Lower lobe of right lung (tissue), 2 donors: ENCODE measurements around the gene NRARP. TPM values are rescaled to one million over a fixed set of nuclear protein-coding genes. Genes with fewer than 3 reads are reported as not detected.
"Not testable (repeated sequence)": the region's sequence is repeated elsewhere in the genome, so short reads cannot be mapped to it uniquely, and the experiment has no call there.

Experiments used
- ATAC-seq, 2 donors: fragments of 200-7000 bp; cut with Tn5 transposase; one replicate each; pipeline ENCODE4 v1.9.1; 2020 to 2022; ENCODE audit warnings: mild to moderate bottlenecking in 2 of 2, moderate library complexity in 2 of 2
- DNase-seq: peaks from one replicate; pipeline ENCODE4 v3.0.0-alpha.2; 2020
- H3K27ac ChIP-seq: fragments of 200-600 bp; one replicate; pipeline ENCODE4 v1.8.0; 2022
- H3K27me3 ChIP-seq: fragments of 200-600 bp; one replicate; pipeline ENCODE4 v1.8.0; 2022; ENCODE audit warnings: low read depth
- H3K36me3 ChIP-seq: fragments of 200-600 bp; one replicate; pipeline ENCODE4 v1.8.0; 2022; ENCODE audit warnings: mild to moderate bottlenecking
- H3K4me1 ChIP-seq: fragments of 200-600 bp; one replicate; pipeline ENCODE4 v1.8.0; 2022
- H3K4me3 ChIP-seq: fragments of 200-600 bp; one replicate; pipeline ENCODE4 v1.8.0; 2022; ENCODE audit warnings: mild to moderate bottlenecking
- H3K9me3 ChIP-seq: fragments of 200-600 bp; one replicate; pipeline ENCODE4 v1.8.0; 2022
- intact Hi-C: fragments of 100-400 bp; cut with DNase I; formaldehyde crosslinking; loops from one replicate; pipeline ENCODE4 v1.11.0; 2022
- total RNA-seq: library from RNA; stranded (reverse); fragmentation: NEBNext Ultra II Directional; extraction: Animal tissue kit (Norgen Biotek cat#: 25700); gene quantifications from one replicate; pipeline ENCODE4 v1.2.1, GENCODE V29; 2021
- TF ChIP-seq, protein P1 (sequence below): fragments of 200-600 bp; IDR thresholded peaks from one replicate; pipeline ENCODE4 v1.8.0; 2022; ENCODE audit warnings: antibody characterized with exemption, mild to moderate bottlenecking
- donor health status: DM: no; HTN: yes; CAD: no; lungs with severe emphysema.

The NRARP gene
- total RNA-seq, 1 donor from 2014 or later: 6.5 TPM

DNA sequence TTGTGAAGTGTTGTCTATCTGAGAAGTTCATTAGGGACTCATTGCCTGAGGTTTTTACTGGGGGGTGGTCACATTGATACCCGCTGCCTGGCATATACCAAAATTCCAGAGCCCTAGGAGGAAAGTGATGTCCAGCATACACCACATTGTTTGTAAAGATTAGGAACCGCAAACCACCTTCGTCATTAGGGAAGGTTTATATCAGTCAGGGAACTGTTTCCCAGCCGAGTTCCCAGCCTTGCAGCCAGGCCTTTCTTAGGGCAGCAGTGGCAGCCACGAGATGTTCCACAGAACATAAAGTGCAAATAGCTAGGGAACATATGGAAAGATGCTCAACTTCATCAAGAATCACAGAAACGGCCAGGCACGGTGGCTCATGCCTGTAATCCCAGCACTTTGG lies 40.4 kb upstream of the NRARP start:
- Histone ChIP-seq H3K4me1 (no peaks in the 10 kb centered on the region), H3K9me3 (peaks cover 16% of the 10 kb centered on the region), H3K36me3 (no peaks in the 10 kb centered on the region), H3K4me3 (no peak overlapping the region), H3K27me3 (no peaks in the 10 kb centered on the region), H3K27ac (no peak overlapping the region)
- intact Hi-C loops: no loop called here
- TF ChIP-seq, protein P1, sequence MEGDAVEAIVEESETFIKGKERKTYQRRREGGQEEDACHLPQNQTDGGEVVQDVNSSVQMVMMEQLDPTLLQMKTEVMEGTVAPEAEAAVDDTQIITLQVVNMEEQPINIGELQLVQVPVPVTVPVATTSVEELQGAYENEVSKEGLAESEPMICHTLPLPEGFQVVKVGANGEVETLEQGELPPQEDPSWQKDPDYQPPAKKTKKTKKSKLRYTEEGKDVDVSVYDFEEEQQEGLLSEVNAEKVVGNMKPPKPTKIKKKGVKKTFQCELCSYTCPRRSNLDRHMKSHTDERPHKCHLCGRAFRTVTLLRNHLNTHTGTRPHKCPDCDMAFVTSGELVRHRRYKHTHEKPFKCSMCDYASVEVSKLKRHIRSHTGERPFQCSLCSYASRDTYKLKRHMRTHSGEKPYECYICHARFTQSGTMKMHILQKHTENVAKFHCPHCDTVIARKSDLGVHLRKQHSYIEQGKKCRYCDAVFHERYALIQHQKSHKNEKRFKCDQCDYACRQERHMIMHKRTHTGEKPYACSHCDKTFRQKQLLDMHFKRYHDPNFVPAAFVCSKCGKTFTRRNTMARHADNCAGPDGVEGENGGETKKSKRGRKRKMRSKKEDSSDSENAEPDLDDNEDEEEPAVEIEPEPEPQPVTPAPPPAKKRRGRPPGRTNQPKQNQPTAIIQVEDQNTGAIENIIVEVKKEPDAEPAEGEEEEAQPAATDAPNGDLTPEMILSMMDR: no peak
- ATAC-seq (no peak), DNase-seq (no peak)

DNA sequence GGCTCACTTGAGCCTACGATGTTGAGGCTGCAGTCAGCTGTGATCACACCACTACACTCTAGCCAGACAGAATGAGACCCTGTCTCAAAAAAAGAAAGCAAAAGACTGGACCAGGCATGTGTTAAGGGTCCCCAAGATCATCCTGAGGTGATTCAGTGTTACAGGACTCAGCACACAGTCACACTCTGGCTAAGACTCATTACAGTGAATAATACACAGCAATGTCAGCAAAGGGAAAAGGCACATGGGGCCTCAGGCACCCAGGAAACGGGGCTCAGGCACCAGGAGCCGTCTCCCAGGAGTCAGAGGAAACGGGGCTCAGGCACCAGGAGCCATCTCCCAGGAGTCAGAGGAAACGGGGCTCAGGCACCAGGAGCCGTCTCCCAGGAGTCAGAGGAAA lies 39.2 kb upstream of the NRARP start:
- ATAC-seq (no peak), DNase-seq (no peak)
- TF ChIP-seq, protein P1: no peak
- Histone ChIP-seq H3K4me1 (no peaks in the 10 kb centered on the region), H3K27me3 (no peaks in the 10 kb centered on the region), H3K36me3 (no peaks in the 10 kb centered on the region), H3K4me3 (no peak overlapping the region), H3K27ac (no peak overlapping the region), H3K9me3 (peaks cover 16% of the 10 kb centered on the region)
- intact Hi-C loops: no loop called here

DNA sequence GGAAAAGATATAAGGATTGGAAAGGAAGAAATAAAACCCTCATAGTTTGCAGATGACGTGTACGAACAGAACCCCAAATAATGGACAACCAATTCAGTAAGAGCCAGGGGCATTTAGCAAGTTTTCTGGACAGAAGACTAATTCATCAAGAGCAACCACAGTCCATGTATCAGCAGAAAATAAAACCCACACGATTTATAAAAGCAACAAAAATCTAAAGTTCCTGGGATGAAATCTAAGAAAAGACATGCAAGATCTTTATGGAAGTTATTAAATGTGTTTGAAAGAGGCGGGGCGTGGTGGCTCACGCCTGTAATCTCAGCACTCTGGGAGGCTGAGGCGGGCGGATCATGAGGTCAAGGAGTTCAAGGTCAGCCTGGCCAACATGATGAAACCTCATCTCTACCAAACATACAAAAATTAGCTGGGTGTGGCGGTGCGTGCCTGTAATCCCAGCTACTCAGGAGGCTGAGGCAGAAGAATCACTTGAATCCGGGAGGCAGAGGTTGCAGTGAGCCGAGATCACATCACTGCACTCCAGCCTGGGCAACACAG lies 37.9 kb upstream of the NRARP start:
- DNase-seq, intact Hi-C loops, H3K27me3 ChIP-seq, H3K4me1 ChIP-seq, H3K36me3 ChIP-seq, H3K4me3 ChIP-seq, ATAC-seq, H3K27ac ChIP-seq: not testable (repeated sequence)
- peaks cover 18% of the 10 kb centered on the region for H3K9me3 ChIP-seq

DNA sequence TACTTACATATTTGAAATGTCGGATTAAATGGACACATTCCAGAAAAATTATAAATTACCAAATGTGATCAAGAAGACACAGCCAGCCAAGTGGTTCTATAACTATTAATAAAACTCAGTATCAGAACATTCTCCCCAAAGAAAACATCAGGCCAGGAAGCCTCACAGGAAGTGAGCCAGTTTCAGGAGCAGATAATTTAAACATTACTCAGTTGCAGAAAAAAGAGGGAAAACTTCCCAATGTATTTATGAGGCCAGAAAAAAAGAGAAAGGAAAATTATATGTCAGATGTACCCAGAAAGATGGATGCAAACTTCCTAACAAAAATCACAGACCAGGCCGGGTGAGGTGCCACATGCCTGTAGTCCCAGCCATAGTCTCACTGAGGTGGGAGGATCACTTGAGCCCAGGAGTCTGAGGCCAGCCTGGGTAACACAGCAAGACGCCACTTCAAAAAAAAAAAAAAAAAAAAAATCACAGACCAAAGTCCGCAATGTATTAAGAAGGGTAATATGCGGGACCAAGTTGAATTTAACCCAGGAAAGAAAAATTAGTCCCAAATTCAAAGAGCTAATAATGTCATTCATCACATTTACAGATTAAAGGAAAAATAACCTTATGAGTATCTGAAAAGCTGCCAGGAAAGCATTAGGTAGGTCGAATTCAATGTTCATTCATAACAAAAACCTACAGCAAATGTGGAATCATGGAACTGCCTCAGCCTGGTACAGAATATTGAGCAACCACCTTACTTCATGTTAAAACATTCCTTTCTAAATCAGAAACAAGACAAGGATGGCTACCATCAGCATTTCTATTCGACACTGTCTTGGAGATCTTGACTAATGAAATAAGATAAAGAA lies 37.2 kb upstream of the NRARP start:
- TF ChIP-seq, protein P1: no peak
- Histone ChIP-seq H3K27me3 (no peaks in the 10 kb centered on the region), H3K4me1 (no peaks in the 10 kb centered on the region), H3K4me3 (no peak overlapping the region), H3K9me3 (peaks cover 18% of the 10 kb centered on the region), H3K36me3 (no peaks in the 10 kb centered on the region), H3K27ac (no peak overlapping the region)
- ATAC-seq (no peak), DNase-seq (no peak)
- intact Hi-C loops: no loop called here

DNA sequence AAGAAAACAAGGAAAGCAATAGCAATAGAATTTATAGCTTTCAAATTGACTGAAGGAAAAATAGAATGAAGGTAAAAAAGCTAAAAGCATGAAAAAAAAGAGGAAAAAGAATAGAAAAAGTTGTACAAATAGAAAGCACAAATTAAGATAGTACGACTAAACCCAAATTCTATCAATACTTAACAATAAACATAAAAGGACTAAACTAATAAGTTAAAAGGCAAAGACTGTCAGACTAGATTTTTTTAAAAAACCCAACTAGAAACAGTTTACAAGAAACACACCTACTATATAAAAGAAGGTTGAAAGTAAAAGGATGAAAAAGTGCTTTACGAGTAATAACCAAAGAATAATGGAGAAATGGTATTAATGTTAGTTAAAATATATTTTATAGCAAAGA lies 34.7 kb upstream of the NRARP start:
- no peaks in the 10 kb centered on the region for H3K4me1 ChIP-seq
- H3K9me3 ChIP-seq: peaks cover 13% of the 10 kb centered on the region
- H3K27ac ChIP-seq: no peak overlapping the region
- TF ChIP-seq, protein P1: no peak
- H3K36me3 ChIP-seq: no peaks in the 10 kb centered on the region
- intact Hi-C loops: no loop called here
- DNase-seq (no peak), ATAC-seq (no peak)
- no peak overlapping the region for H3K4me3 ChIP-seq
- no peaks in the 10 kb centered on the region for H3K27me3 ChIP-seq

DNA sequence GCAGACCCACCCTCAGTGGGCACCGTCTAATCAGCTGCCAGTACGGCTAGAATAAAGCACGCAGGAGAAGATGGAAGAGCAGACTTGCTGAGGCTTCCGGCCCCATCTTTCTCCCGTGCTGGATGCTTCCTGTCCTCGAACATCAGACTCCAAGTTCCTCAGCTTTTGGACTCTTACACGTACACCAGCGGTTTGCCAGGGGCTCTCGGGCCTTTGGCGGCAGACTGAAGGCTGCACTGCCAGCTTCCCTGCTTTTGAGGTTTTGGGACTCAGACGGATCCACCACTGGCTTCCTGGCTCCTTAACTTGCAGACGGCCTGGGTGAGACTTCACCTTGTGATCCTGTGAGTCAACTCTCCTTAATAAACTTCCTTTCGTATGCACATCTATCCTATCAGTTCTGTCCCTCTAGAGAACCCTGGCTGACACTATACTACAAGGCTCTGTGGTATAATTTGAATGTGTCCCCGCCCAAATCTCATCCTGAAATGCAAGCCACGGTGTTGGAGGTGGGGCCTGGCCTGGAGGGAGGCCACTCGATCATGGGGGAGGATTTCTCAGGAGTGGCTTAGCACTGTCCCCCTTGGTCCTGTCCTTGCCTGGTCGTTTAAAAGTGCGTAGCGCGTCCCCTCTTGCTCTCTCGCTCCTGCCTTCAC lies 31.1 kb upstream of the NRARP start:
- TF ChIP-seq, protein P1: no peak
- ATAC-seq (no peak), DNase-seq (no peak)
- Histone ChIP-seq H3K4me1 (no peaks in the 10 kb centered on the region), H3K27ac (no peak overlapping the region), H3K36me3 (no peaks in the 10 kb centered on the region), H3K27me3 (no peaks in the 10 kb centered on the region), H3K4me3 (no peak overlapping the region), H3K9me3 (peaks cover 13% of the 10 kb centered on the region)
- intact Hi-C loops: no loop called here
